HL-60/S4 treated with retinoic acid at 250 ng/mL for 4 days and 3 days (cell line): ENCODE measurements around the gene CD200R1.
"Not testable (repeated sequence)": the region's sequence is repeated elsewhere in the genome, so short reads cannot be mapped to it uniquely, and the experiment has no call there.

Experiments used
- in situ Hi-C: fragments of 300-500 bp; cut with MboI; formaldehyde crosslinking; loops from 2 replicates; pipeline ENCODE4 v1.7.0; 2022; ENCODE audit warnings: low sequenced_read_pairs

The CD200R1 gene

DNA sequence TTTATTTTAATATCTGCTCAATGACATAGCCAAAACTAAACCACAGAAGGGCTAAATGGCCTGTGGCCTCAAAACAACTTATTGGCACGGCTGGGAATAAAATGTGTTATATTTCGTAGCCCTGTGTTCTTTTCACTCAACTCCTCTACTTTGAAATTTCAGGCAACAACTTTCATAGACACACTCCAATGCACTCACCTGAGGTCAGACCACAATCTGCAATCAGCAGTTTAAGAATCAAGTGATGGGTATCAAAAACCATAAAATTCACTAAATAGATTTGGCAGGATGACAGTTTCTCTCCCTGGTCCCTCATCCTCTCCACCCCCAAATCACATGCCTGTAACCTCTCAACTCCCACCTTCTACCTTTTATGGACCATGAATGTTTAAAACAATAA is 2.0 kb upstream of the CD200R1 start:
- in situ Hi-C loops = loop anchor here (25.0 kb wide), 1 partner anchor 340 kb away; the partner anchor contains the start of gene CCDC80

DNA sequence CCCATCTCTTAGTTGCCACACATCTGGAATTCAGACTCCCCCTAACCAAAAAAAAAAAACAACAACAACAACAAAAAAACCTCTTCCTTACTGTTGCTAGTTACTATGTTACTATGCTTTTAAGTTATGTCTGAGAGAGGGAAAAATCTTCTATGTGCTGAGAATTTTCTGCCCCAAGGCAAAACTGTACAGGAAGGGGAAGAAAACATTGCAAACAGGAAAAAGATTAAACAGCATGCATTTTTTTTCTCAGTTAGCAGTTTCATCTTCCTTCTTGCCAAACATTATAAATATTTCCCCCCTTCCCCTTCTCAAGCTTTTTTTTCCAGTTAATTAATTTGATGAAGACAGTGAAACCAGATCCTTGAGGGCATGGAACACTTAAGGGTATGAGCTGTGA is 1.1 kb upstream of the CD200R1 start:
- in situ Hi-C loops = loop anchor here (25.0 kb wide), 1 partner anchor 339 kb away; the partner anchor contains the start of gene CCDC80

DNA sequence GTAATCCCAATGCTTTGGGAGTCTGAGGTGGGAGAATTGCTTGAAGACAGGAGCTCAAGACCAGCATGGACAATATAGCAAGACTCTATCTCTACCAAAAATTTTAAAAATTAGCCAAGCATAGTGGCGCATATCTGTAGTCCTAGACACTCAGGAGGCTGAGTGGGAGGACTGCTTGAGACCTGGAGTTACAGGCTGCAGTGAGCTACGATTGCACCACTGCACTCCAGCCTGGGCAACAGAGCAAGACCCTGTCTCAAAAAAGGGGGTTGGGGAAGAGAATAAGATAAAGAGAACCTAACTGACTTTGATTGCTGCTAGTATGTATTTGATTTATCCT is 755 bp downstream of the CD200R1 start:
- in situ Hi-C loops = no loop called here

DNA sequence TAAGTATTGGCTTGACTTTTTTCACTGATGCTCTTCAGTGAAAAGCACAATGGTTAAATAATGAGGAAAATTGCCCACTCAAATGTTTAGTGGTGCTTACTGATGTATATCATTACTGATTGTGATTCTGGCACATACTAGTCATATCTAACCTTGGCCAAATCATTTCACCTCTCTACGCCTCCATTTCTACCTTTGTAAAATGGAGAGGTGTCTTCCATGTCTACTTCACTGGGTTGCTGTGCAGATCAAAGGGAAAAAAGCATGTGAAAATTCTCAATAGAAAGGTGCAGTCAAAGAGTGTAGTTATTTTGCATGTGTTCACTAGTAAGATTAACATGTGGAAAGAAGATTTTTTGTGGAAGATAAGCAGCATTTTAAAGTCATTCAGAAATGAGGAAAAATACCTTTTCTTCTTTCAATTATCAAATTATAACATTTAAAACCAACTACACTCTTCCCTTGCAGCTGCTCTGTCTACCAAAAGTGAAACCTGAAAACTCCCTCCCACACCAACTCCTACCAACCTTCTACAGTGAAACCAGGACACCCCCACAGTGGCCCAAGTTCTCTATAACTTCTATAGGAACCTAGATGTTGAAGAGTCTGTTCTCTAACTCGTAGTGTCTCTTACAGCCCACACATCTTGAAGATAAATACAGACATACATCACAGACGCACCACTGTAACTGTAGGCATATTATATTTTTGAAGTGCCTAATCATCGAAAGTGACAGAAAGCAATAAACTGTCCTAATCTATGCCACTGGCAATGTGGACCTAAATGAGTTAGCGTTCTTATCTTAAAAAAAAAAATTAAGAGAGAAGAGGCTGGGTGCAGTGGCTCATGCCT is 1.4 kb downstream of the CD200R1 start:
- in situ Hi-C loops = no loop called here

DNA sequence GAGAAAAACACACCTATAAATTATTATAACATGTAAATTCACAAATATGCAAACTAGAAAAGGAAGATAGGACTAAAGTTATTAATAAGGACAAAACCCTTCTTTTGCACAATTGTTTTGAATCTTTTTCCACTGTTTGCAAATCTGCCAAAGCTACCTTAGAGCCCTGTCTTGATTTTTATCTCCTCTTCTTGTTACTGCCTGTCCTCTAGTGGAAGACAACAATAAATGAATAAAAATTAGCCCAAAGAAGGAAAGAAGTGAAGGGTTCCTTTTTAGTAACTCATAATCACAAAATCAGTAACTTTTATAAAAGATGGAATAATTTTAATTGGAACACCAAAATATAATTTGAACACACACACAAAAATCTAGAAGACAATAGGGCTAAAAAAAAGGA is 2.7 kb downstream of the CD200R1 start:
- in situ Hi-C loops = no loop called here

DNA sequence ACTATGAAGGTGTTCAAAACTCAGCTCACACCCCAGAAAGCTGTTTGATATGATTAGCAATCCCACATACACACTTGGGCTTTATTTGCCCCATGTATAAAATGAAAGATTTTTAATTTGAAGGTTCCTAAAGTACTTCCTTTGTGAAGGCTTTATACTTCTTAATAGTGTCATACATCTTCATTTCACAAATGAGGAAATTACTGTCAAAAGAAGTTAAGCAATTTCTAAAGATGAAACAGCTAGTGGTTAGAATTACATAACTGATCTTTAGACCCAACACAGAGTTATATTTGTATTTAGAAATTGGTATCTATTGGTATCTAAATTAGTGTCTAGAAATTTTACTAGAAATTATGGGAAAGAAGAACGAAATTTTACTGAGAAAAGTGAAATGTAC is 7.1 kb downstream of the CD200R1 start:
- in situ Hi-C loops = no loop called here

DNA sequence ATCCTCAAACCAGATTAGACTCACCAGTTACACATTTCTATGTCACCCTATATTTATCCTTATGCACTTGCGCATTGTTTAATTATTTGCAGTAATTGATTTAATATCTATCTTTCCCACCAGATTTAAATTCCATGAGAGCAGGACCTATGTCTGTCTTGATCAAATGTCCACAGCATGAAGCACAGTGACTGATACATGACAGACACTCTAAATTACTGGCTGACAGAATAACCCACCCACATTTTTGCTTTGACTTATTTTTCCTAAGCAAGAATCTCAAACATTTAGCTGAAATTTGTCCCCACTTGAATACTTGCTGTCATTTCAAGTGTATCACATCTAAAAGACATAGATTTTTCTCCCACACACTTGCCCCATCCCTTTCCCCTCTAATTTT is 7.5 kb downstream of the CD200R1 start:
- in situ Hi-C loops = no loop called here

DNA sequence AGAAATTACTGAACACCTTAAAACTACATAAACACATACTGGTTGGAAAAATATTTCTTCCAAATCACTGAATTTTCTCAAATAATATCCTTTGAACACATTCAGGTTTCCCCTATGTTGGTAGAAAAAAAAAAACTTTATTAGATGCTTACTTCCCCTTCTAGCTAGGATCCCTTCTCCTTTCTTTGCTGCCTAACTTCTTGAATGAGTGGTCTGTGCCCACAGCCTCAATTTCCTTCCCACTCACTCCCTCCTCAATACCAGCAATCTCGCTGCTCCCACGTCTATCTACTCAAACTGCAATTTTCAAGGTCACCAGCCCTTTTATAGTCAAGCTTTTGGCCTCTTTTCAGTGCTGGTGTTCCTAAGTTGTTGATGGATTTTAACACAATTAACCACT is 8.3 kb downstream of the CD200R1 start:
- in situ Hi-C loops = no loop called here

DNA sequence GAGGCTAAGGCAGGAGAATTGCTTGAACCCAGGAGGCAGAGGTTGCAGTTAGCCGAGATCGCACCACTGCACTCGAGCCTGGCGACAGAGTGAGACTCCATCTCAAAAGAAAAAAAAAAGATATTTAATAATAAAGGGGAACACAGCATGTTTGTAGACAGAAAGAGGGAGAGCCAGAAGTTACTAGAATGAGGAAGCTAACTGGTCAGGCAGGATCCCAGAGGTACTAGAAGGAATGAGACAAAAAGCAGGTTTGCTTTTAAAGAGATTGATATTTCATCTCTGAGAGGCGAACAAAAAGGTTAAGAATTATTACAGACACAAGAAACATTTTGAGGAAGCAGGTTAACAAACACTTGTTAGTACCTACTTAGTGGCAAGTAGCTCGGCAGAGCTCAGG is 9.2 kb downstream of the CD200R1 start:
- in situ Hi-C loops = no loop called here

DNA sequence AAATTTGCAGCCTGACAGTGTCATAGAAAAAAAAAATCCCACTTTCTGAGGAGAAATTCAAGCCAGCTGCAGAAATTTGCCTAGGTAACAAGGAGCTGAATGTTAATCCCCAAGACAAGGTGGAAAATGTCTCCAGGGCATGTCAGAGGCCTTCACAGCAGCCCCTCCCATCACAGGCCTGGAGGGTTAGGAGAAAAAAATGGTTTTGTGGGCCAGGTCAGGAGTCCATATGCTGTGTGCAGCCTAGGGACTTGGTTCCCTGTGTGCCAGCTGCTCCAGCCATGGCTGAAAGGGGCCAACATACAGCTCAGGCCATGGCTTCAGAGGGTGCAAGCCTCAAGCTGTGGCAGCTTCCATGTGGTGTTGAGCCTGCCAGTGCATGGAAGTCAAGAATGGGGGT is 11.2 kb downstream of the CD200R1 start:
- in situ Hi-C loops = no loop called here

DNA sequence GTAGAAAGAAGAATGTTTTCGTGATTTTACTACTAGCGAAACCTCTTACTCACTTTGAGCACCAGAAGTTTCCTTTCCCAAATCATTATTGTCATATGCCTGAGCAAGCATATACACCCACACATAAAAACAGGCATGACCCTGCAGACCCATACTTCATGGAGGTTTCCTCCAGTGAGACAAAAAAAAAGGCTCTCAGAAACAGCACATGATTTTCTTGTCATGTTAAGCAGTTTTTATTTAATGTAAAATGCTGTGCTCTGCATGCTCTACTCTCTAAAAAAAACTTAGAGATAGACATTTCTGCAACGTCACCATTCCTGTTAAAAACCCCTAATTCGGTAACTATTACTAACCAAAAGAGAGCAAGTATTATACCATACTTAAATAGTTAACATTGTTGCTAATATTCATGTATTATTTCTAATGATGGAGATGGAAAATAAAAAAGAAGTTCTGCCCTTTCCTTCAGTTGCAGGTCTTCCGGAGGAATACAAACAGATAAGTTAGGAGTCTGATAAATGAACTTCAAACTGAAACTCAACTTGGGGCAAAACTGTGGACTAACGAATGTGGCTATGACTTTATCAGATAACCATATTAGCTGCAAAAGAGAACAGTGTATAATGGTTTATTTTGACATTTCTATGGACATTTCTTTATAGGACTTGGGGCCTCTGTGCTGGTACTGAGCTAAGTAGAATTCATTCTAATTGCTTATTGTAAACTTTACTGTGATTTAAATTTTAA is 15.9 kb downstream of the CD200R1 start:
- in situ Hi-C loops = no loop called here

DNA sequence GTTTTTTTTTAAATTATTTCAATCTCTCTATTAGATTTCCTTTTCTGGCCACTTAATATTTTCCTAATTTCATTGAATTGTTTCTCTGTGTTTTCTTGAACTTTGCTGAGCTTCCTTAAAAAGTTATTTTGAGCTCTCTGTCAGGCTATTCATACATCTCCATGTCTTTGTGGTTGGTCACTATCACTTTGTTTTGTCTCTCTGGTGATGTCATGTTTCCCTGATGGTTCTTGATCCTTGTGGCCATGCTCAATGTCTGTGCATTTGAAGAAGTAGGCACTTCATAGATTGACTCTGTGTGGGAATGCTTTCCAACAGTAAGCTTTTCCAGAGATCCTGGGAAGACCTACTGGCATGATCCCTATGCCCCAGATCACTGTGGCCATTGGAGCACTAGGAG is 18.6 kb downstream of the CD200R1 start:
- in situ Hi-C loops = no loop called here

DNA sequence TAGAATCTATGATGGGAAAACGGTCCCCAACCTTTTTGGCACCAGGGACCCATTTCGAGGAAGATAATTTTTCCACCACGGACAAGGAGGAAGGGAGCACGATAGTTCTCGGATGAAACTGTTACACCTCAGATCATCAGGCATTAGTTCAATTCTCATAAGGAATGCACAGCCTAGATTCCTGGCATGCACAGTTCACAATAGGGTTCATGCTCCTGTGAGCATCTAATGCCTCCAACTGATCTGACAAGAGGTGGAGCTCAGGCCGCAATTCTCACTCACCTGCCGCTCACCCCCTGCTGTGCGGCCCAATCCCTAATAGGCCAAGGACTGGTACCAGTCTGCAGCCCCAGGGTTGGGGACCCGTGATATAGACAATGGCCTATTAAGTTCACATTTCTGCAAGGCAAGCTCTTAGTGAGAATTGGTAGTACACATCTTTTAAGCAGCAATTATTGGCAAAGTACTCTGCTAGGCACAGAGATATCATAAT is 26.5 kb downstream of the CD200R1 start:
- in situ Hi-C loops = no loop called here

DNA sequence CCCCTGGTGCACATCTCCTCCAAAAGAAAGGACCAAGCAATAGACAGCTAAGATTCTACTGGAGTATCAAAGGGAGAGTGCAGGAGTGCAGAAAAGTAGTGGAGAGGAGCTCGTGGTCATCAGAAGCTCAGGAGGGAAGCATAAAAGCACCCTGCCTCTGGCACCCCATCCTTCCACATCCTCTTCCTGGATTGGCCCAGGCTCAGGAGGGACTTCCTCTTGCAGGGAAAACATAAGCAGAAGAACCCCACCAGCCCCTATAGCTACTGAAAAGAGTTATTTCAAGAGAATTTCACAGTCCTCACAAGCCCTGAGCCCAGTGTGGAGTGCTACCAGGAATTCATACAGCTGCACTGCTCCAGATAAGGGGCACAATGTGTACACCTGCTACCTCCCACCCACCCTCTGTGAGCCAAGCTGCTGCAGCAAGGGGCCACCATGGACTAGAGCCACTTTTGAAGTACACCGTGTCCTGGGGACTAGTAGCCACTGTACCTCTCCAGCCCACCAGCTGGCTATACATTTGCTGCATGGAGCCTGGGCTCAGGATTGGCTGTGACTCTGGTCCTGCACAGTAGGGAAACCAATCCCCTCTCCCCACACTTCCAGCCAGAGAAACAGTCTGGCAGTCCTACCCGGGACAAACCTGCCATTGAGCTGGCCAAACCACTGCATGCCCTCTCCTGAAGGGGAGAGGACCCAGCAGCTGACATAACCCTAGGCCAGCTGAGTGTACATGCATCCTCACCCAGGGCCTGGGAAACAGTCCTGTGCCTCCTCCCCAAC is 43.0 kb downstream of the CD200R1 start:
- in situ Hi-C loops = no loop called here

DNA sequence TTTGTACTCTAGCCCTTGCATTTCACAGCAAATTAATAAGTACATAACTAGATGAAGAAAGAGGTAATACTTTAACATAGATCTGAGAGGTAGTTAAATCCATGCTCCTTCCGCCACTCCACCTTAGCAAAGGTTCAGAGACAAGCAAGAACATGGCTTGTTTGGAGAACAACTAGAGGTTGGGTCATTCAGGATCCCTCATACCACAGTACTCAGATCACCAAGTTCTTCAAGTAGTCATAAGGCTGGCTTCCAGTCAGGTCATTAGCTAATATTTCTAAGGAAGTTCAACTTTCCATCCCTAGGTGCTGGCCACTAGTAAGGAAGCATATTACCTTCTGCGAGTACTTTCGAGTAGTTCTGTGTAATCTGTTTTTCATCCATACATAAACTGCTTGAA is 44.1 kb downstream of the CD200R1 start:
- in situ Hi-C loops = no loop called here

DNA sequence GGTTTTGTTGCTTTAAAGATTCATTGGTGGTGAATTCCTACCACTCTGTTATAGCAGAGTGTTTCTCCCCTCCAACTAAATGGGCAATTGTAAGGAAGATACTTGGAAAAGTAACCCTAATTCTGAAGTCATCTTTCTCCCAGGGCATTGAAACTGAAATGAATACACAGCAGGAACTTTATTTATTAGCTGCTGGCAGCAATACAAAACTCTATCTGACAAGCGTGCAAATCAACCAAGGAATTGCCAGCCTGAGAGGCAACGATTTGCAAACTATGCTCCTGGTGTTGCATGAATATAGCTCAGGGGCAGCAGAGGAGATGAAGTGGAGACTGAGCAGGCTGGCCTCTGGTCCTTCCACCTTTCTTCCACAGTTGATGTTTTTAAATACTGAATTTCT is 48.9 kb downstream of the CD200R1 start:
- in situ Hi-C loops = no loop called here

DNA sequence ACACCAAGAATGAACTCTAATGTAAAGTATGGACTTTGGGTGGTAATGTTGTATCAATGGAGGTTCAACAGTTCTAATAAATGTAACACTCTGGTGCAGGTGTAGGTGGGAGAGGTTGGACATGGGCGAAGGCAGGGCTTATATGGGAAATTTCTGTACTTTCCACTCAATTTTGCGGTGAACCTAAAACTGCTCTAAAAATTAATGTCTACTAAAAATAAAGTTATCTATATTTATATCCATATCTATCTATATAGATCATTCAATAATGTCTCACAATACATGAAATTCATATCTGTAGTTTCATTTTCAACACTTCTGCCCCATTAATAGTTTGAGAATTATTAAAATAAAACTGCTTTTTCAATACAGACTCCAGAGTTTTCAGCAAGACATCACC is 49.3 kb downstream of the CD200R1 start:
- in situ Hi-C loops = no loop called here

DNA sequence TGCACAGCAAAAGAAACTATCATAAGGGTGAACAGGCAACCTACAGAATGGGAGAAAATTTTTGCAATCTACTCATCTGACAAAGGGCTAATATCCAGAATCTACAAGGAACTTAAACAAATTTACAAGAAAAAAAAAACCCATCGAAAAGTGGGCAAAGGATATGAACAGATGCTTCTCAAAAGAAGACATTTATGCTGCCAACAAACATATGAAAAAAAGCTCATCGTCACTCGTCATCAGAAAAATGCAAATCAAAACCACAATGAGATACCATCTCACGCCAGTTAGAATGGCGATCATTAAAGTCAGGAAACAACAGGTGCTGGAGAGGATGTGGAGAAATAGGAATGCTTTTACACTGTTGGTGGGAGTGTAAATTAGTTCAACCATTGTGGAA is 55.4 kb downstream of the CD200R1 start:
- in situ Hi-C loops = not testable (repeated sequence)

DNA sequence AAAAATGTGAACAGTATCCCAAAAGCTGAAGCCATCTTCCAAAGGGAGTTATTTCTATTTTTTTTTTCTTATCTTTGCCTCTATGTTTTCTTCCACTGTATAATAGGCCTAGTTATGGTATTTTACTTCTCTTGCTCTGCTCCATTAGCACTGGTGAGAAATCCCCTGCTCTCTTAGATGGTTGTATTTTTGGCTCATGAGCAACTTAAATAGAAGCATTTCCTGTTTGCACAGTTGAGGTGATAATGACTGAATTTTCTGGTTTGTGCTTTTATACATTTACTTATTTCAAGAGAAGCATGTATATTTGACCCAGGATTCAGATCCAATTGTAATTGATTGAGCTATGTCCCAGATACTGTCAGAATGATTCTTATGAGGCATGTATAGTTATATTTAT is 66.7 kb downstream of the CD200R1 start:
- in situ Hi-C loops = no loop called here

DNA sequence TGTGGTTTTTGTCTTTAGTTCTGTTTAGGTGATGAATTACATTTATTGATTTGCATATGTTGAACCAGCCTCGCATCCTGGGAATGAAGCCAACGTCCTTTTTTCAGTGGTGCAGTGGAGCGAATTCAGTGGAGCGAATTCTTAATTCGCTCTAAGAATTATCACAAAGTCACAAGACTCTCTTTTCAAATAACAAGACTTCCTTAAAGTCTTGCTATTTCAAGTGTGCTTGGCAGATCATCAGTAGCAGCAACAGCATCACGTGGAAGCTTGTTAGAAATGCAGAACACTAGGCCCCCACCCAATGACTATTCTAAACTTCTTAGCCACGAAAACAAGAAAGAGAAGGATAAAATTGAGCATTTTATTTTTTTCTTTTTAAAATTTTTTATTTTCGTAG is 70.1 kb downstream of the CD200R1 start:
- in situ Hi-C loops = no loop called here

DNA sequence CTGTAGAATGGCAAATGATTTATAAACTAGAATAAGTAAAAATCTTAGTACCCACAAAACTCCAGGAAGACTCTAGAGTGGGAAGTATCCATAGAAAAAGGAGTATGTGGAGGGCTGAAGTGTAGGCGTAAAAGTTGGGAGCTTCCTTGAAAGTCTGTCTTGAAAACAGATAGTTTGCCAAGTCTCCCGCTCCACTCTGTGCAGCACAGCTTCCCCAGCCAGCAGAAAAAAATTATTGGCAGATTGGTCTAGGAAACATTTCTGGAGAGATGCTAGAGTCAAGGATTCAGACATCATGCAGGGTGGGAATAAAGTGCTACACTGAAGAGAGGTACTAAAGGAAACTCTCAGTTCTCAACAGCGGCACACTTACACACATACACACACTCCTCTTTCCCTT is 74.8 kb downstream of the CD200R1 start:
- in situ Hi-C loops = no loop called here
